Lung (tissue), 12 donors: Measurements from ENCODE around the gene IL17RD. TPM values are rescaled to one million over a fixed set of nuclear protein-coding genes. Genes with fewer than 3 reads are reported as not detected.

Experiments
- ATAC-seq: fragments of 200-7000 bp; cut with Tn5 transposase; one replicate; pipeline ENCODE4 v1.9.1; 2020; ENCODE audit warnings: moderate number of reproducible peaks; ENCODE audit not compliant: insufficient read depth, low FRiP score
- DNase-seq, 3 donors: peaks; one replicate each; pipeline ENCODE4 v3.0.0-alpha.2; 2013 to 2017
- H3K27ac ChIP-seq, 2 donors: one replicate each; pipeline ENCODE4 v1.5.1; 2013; ENCODE audit warnings: mild to moderate bottlenecking in 2 of 2, moderate library complexity in 2 of 2, control low read depth in 1 of 2, inconsistent platforms in 1 of 2, low read depth in 1 of 2, low read length in 1 of 2
- H3K27me3 ChIP-seq, 3 donors: one replicate each; pipeline ENCODE4 v1.5.1; 2013; ENCODE audit warnings: low read length in 2 of 3; ENCODE audit not compliant: control insufficient read depth in 3 of 3, insufficient read depth in 3 of 3
- H3K36me3 ChIP-seq, 4 donors: one replicate each; pipeline ENCODE4 v1.5.1; 2013; ENCODE audit warnings: low read length in 4 of 4, mild to moderate bottlenecking in 1 of 4, moderate library complexity in 1 of 4; ENCODE audit not compliant: control insufficient read depth in 4 of 4, insufficient read depth in 4 of 4
- H3K4me1 ChIP-seq, 5 donors: one replicate each; pipeline ENCODE4 v1.5.1; 2013; ENCODE audit warnings: low read length in 5 of 5, mild to moderate bottlenecking in 2 of 5, moderate library complexity in 1 of 5; ENCODE audit not compliant: control insufficient read depth in 5 of 5, insufficient read depth in 5 of 5
- H3K4me3 ChIP-seq: one replicate; pipeline ENCODE4 v1.5.1; 2013; ENCODE audit warnings: mild to moderate bottlenecking, control low read depth, moderate library complexity
- H3K9ac ChIP-seq, 2 donors: one replicate each; pipeline ENCODE4 v1.5.1; 2013; ENCODE audit warnings: low read length in 2 of 2, control low read depth in 1 of 2; ENCODE audit not compliant: insufficient read depth in 1 of 2
- H3K9me3 ChIP-seq, 4 donors: one replicate each; pipeline ENCODE4 v1.5.1; 2013; ENCODE audit warnings: low read length in 3 of 4, mild to moderate bottlenecking in 1 of 4, moderate library complexity in 1 of 4; ENCODE audit not compliant: control insufficient read depth in 4 of 4, insufficient read depth in 3 of 4
- WGBS, 2 donors: extraction: QIAGEN DNeasy Blood & Tissue Kit; methylation state at CpG; one replicate each; pipeline ENCODE4 v1.1.7; 2013; 5-methylcytosine and 5-hydroxymethylcytosine counted together
- polyA plus RNA-seq, 2 donors: library from polyadenylated mRNA; stranded (reverse); fragments of 200-250 nt; gene quantifications; one replicate each; pipeline ENCODE4 v1.2.1, GENCODE V29; 2013
- total RNA-seq, 2 donors: library from RNA; depleted of rRNA in 1 of 2; stranded (reverse); fragments of >200 nt in 1 of 2; gene quantifications; one replicate each; pipeline ENCODE4 v1.2.1, GENCODE V29; 2014 to 2021
- TF ChIP-seq, protein P1 (sequence below): IDR thresholded peaks from 2 replicates; pipeline ENCODE4 v1.5.1; 2012; ENCODE audit warnings: mild to moderate bottlenecking; ENCODE audit errors: control extremely low read depth, extremely low read depth
- donor health status: control.
- donor health status: control.
- donor health status: Bipolar disorder and iron deficiency.
- donor health status: healthy.
- donor health status: DM: yes; HTN: yes; CAD: no.

Gene IL17RD
- total and polyA plus RNA-seq, 4 donors: 0.22 to 4.8 (median 1.1) TPM

DNA sequence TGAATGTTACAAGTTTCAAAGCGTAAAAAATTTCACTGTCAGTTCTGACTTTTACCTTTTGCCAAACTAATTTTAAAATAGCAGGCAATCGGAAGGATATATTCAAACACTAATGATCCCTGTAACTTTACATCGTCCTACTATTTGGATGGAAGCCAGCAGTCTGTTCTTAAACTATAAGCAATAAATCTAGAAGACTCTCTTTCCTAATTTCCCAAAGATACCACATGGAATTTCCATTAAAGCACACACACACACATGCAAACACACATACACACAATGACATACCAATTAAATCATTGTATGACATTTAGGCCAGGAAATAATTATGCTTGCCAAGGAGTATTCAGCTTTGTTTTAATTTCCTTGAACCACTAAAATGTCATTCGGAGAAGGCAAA lies 32.0 kb downstream of the IL17RD start:
- no peak for ATAC-seq
- no peak overlapping the region for H3K9ac ChIP-seq
- no peak overlapping the region for H3K27ac ChIP-seq
- no peaks in the 10 kb centered on the region for H3K36me3 ChIP-seq
- TF ChIP-seq, protein P1, sequence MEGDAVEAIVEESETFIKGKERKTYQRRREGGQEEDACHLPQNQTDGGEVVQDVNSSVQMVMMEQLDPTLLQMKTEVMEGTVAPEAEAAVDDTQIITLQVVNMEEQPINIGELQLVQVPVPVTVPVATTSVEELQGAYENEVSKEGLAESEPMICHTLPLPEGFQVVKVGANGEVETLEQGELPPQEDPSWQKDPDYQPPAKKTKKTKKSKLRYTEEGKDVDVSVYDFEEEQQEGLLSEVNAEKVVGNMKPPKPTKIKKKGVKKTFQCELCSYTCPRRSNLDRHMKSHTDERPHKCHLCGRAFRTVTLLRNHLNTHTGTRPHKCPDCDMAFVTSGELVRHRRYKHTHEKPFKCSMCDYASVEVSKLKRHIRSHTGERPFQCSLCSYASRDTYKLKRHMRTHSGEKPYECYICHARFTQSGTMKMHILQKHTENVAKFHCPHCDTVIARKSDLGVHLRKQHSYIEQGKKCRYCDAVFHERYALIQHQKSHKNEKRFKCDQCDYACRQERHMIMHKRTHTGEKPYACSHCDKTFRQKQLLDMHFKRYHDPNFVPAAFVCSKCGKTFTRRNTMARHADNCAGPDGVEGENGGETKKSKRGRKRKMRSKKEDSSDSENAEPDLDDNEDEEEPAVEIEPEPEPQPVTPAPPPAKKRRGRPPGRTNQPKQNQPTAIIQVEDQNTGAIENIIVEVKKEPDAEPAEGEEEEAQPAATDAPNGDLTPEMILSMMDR: no peak
- peak in 2 of 3 donors; percentile 43 to 54 for DNase-seq
- no peaks in the 10 kb centered on the region for H3K9me3 ChIP-seq
- H3K27me3 ChIP-seq: no peaks in the 10 kb centered on the region
- no peak overlapping the region for H3K4me3 ChIP-seq
- WGBS, 2 donors: 74 to 77% methylated on average over 4 of the region's 4 CpGs
- peaks cover 0 to 34% (median 10%) of the 10 kb centered on the region in 5 donors for H3K4me1 ChIP-seq

DNA sequence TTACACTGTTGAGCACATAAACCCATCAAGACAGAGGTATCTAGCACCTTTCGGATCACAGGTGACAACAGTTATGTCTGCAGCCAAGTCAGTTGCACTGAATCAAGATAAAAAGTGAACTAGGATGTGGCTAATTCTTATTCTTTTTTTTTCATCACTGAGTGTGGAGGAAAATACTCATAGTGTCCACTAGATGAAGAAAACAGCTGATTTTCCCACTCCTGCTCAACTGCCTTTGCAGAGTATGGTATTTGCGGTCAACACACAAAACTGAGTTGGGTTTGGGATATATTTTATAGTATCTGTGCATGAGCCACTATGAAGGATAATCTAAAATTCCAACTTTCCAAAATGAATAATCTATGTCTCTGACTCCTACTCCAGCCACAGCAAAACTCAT lies 32.5 kb downstream of the IL17RD start:
- no peak for DNase-seq
- H3K9ac ChIP-seq: no peak overlapping the region
- H3K36me3 ChIP-seq: no peaks in the 10 kb centered on the region
- TF ChIP-seq, protein P1: no peak
- H3K4me3 ChIP-seq: no peak overlapping the region
- no peaks in the 10 kb centered on the region for H3K9me3 ChIP-seq
- WGBS, 2 donors: 80 to 99% methylated on average over 2 of the region's 2 CpGs
- no peak overlapping the region for H3K27ac ChIP-seq
- H3K4me1 ChIP-seq: peaks cover 0 to 39% (median 10%) of the 10 kb centered on the region in 5 donors
- no peaks in the 10 kb centered on the region for H3K27me3 ChIP-seq
- no peak for ATAC-seq

GRCh38 chr3:57131210-57131588 lies 34.0 kb downstream of the IL17RD start:
- H3K9me3 ChIP-seq: no peaks in the 10 kb centered on the region
- ATAC-seq (no peak), DNase-seq (no peak)
- peaks cover 0 to 43% (median 10%) of the 10 kb centered on the region in 5 donors for H3K4me1 ChIP-seq
- TF ChIP-seq, protein P1: no peak
- 83 to 86% methylated on average over 4 of the region's 4 CpGs for WGBS, 2 donors
- no peaks in the 10 kb centered on the region for H3K36me3 ChIP-seq
- H3K9ac ChIP-seq: no peak overlapping the region
- H3K27me3 ChIP-seq: no peaks in the 10 kb centered on the region
- H3K27ac ChIP-seq: no peak overlapping the region
- no peak overlapping the region for H3K4me3 ChIP-seq

GRCh38 chr3:57130571-57131209 lies 34.5 kb downstream of the IL17RD start:
- no peak overlapping the region for H3K4me3 ChIP-seq
- H3K9me3 ChIP-seq: no peaks in the 10 kb centered on the region
- H3K9ac ChIP-seq: no peak overlapping the region
- TF ChIP-seq, protein P1: no peak
- H3K36me3 ChIP-seq: no peaks in the 10 kb centered on the region
- H3K4me1 ChIP-seq: peaks cover 0 to 46% (median 10%) of the 10 kb centered on the region in 5 donors
- no peaks in the 10 kb centered on the region for H3K27me3 ChIP-seq
- H3K27ac ChIP-seq: no peak overlapping the region
- 31 to 48% methylated on average over 14 of the region's 14 CpGs for WGBS, 2 donors
- no peak for ATAC-seq
- DNase-seq: peak; percentile 53 to 78 (median 65)
